BLaER1 (cell line): ENCODE results near the gene ATG2A.

Experiments
- H3K27ac ChIP-seq: shearing (Covaris generic); formaldehyde crosslinking; 2 replicates; pipeline ENCODE4 v1.8.1; 2022
- H3K27me3 ChIP-seq: shearing (Covaris generic); formaldehyde crosslinking; 2 replicates; pipeline ENCODE4 v1.8.1; 2022
- H3K36me3 ChIP-seq: shearing (Covaris generic); formaldehyde crosslinking; 2 replicates; pipeline ENCODE4 v1.8.1; 2022
- H3K4me1 ChIP-seq: shearing (Covaris generic); formaldehyde crosslinking; 2 replicates; pipeline ENCODE4 v1.8.1; 2022
- H3K4me2 ChIP-seq: shearing (Covaris generic); formaldehyde crosslinking; 2 replicates; pipeline ENCODE4 v1.8.1; 2022
- H3K4me3 ChIP-seq: shearing (Covaris generic); formaldehyde crosslinking; 2 replicates; pipeline ENCODE4 v1.8.1; 2022
- H3K9ac ChIP-seq: shearing (Covaris generic); formaldehyde crosslinking; 2 replicates; pipeline ENCODE4 v1.8.1; 2022
- H3K9me3 ChIP-seq: shearing (Covaris generic); formaldehyde crosslinking; 2 replicates; pipeline ENCODE4 v1.8.1; 2022
- H4K20me1 ChIP-seq: shearing (Covaris generic); formaldehyde crosslinking; 2 replicates; pipeline ENCODE4 v1.8.1; 2022
- Cebpa-rat ChIP-seq: shearing (Covaris generic); IDR thresholded peaks from 2 replicates; pipeline ENCODE4 v1.8.1; 2022

Gene ATG2A

GRCh38 chr11:64934682-64935358, 17.8 kb upstream of the ATG2A start:
- Histone ChIP-seq H3K9ac (no peak overlapping the region), H3K4me3 (no peak overlapping the region), H3K27ac (no peak overlapping the region), H3K36me3 (peaks cover 51% of the 10 kb centered on the region), H4K20me1 (no peaks in the 10 kb centered on the region), H3K4me1 (peaks cover 6% of the 10 kb centered on the region; the same call in 1 of the 2 replicates), H3K4me2 (no peak overlapping the region), H3K9me3 (no peaks in the 10 kb centered on the region), H3K27me3 (no peaks in the 10 kb centered on the region)
- TF ChIP-seq Cebpa-rat: no peak

GRCh38 chr11:64933935-64934681, 17.1 kb upstream of the ATG2A start:
- Histone ChIP-seq H3K9ac (no peak overlapping the region), H3K9me3 (no peaks in the 10 kb centered on the region), H4K20me1 (no peaks in the 10 kb centered on the region), H3K27ac (no peak overlapping the region), H3K4me1 (peaks cover 6% of the 10 kb centered on the region; the same call in 1 of the 2 replicates), H3K36me3 (peaks cover 58% of the 10 kb centered on the region), H3K27me3 (no peaks in the 10 kb centered on the region), H3K4me3 (no peak overlapping the region), H3K4me2 (no peak overlapping the region)
- TF ChIP-seq Cebpa-rat: no peak

GRCh38 chr11:64933213-64933934, 16.4 kb upstream of the ATG2A start:
- Histone ChIP-seq H3K4me3 (no peak overlapping the region), H3K9ac (no peak overlapping the region), H3K36me3 (peaks cover 61% of the 10 kb centered on the region), H3K4me2 (no peak overlapping the region), H3K9me3 (no peaks in the 10 kb centered on the region), H3K27me3 (no peaks in the 10 kb centered on the region), H4K20me1 (no peaks in the 10 kb centered on the region), H3K27ac (no peak overlapping the region), H3K4me1 (peaks cover 6% of the 10 kb centered on the region; the same call in 1 of the 2 replicates)
- no peak for TF ChIP-seq Cebpa-rat

GRCh38 chr11:64932324-64932723, 15.3 kb upstream of the ATG2A start:
- Histone ChIP-seq H4K20me1 (no peaks in the 10 kb centered on the region), H3K36me3 (peaks cover 69% of the 10 kb centered on the region)

GRCh38 chr11:64931290-64931689, 14.3 kb upstream of the ATG2A start:
- no peak for TF ChIP-seq Cebpa-rat
- Histone ChIP-seq H4K20me1 (no peaks in the 10 kb centered on the region), H3K27ac (no peak overlapping the region), H3K4me3 (no peak overlapping the region), H3K4me1 (peaks cover 6% of the 10 kb centered on the region; the same call in 1 of the 2 replicates), H3K27me3 (no peaks in the 10 kb centered on the region), H3K4me2 (no peak overlapping the region), H3K9me3 (no peaks in the 10 kb centered on the region), H3K36me3 (peaks cover 78% of the 10 kb centered on the region), H3K9ac (no peak overlapping the region)

More at GRCh38 chr11:64932324-64932723, 15.3 kb upstream of the ATG2A start:
- no peak overlapping the region for H3K4me3 ChIP-seq
- H3K27me3 ChIP-seq: no peaks in the 10 kb centered on the region
- peaks cover 6% of the 10 kb centered on the region; the same call in 1 of the 2 replicates for H3K4me1 ChIP-seq
- H3K4me2 ChIP-seq: no peak overlapping the region
- H3K27ac ChIP-seq: no peak overlapping the region
- H3K9ac ChIP-seq: no peak overlapping the region
- no peaks in the 10 kb centered on the region for H3K9me3 ChIP-seq
- TF ChIP-seq Cebpa-rat: no peak

GRCh38 chr11:64930340-64930739, 13.3 kb upstream of the ATG2A start:
- Histone ChIP-seq H3K4me2 (no peak overlapping the region), H3K4me3 (no peak overlapping the region), H3K27me3 (peaks cover 1% of the 10 kb centered on the region; the same call in 1 of the 2 replicates), H3K36me3 (peaks cover 77% of the 10 kb centered on the region), H3K9ac (no peak overlapping the region), H4K20me1 (no peaks in the 10 kb centered on the region), H3K27ac (no peak overlapping the region), H3K9me3 (no peaks in the 10 kb centered on the region), H3K4me1 (peaks cover 14% of the 10 kb centered on the region)
- TF ChIP-seq Cebpa-rat: no peak

GRCh38 chr11:64929625-64930024, 12.6 kb upstream of the ATG2A start:
- H3K9me3 ChIP-seq: no peaks in the 10 kb centered on the region
- H3K36me3 ChIP-seq: peaks cover 70% of the 10 kb centered on the region
- H3K9ac ChIP-seq: no peak overlapping the region
- H4K20me1 ChIP-seq: no peaks in the 10 kb centered on the region
- H3K4me2 ChIP-seq: no peak overlapping the region
- H3K4me3 ChIP-seq: no peak overlapping the region
- no peak for TF ChIP-seq Cebpa-rat
- peaks cover 6% of the 10 kb centered on the region; the same call in 1 of the 2 replicates for H3K27me3 ChIP-seq
- no peak overlapping the region for H3K27ac ChIP-seq
- peaks cover 21% of the 10 kb centered on the region for H3K4me1 ChIP-seq

- Histone ChIP-seq H4K20me1 (no peaks in the 10 kb centered on the region), H3K4me1 (peaks cover 23% of the 10 kb centered on the region), H3K9ac (no peak overlapping the region), H3K4me2 (no peak overlapping the region), H3K27ac (no peak overlapping the region), H3K36me3 (peaks cover 67% of the 10 kb centered on the region), H3K27me3 (peaks cover 6% of the 10 kb centered on the region; the same call in 1 of the 2 replicates), H3K4me3 (no peak overlapping the region), H3K9me3 (no peaks in the 10 kb centered on the region)
- TF ChIP-seq Cebpa-rat: no peak
These were observed 11.9 kb upstream of the ATG2A start for GRCh38 chr11:64928957-64929356.

- no peak overlapping the region for H3K4me3 ChIP-seq
- H3K4me2 ChIP-seq: no peak overlapping the region
- peaks cover 6% of the 10 kb centered on the region; the same call in 1 of the 2 replicates for H3K27me3 ChIP-seq
- H3K9ac ChIP-seq: no peak overlapping the region
- H3K4me1 ChIP-seq: peaks cover 39% of the 10 kb centered on the region
- no peak overlapping the region for H3K27ac ChIP-seq
- H3K9me3 ChIP-seq: no peaks in the 10 kb centered on the region
- peaks cover 45% of the 10 kb centered on the region for H3K36me3 ChIP-seq
- no peaks in the 10 kb centered on the region for H4K20me1 ChIP-seq
- no peak for TF ChIP-seq Cebpa-rat
These were observed 9.7 kb upstream of the ATG2A start for GRCh38 chr11:64926689-64927088.
